Measurements from ENCODE around the gene MCRIP2. TPM values are rescaled to one million over a fixed set of nuclear protein-coding genes. Genes with fewer than 3 reads are reported as not detected.

MCRIP2 gene
- total RNA-seq, 4 donors from 2014 or later = 19.2 to 60.7 (median 39.7) TPM

DNA sequence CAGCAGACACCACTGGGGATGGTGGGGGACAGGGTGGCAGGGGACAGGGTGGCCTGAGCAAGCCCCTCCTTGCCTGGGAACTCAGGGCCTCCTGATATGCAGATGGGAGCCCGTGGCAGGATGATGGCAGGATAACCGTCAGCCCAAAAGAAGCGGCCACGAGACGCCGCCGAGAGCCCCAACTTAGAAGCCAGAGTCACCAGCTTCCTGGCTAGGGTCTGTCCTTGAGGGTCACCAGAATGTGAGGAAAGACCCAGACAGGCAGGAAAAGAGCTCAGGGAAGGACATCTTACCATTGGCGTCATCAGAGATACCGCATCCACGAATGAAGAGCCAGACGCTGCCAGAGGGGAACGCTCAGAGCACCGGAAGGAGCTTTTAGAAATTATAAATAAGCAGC is 32.3 kb upstream of the MCRIP2 start:
- TF ChIP-seq, protein P1, sequence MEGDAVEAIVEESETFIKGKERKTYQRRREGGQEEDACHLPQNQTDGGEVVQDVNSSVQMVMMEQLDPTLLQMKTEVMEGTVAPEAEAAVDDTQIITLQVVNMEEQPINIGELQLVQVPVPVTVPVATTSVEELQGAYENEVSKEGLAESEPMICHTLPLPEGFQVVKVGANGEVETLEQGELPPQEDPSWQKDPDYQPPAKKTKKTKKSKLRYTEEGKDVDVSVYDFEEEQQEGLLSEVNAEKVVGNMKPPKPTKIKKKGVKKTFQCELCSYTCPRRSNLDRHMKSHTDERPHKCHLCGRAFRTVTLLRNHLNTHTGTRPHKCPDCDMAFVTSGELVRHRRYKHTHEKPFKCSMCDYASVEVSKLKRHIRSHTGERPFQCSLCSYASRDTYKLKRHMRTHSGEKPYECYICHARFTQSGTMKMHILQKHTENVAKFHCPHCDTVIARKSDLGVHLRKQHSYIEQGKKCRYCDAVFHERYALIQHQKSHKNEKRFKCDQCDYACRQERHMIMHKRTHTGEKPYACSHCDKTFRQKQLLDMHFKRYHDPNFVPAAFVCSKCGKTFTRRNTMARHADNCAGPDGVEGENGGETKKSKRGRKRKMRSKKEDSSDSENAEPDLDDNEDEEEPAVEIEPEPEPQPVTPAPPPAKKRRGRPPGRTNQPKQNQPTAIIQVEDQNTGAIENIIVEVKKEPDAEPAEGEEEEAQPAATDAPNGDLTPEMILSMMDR (IDR thresholded peaks at IDR 0.05; ENCODE audit: low read depth) = no peak

DNA sequence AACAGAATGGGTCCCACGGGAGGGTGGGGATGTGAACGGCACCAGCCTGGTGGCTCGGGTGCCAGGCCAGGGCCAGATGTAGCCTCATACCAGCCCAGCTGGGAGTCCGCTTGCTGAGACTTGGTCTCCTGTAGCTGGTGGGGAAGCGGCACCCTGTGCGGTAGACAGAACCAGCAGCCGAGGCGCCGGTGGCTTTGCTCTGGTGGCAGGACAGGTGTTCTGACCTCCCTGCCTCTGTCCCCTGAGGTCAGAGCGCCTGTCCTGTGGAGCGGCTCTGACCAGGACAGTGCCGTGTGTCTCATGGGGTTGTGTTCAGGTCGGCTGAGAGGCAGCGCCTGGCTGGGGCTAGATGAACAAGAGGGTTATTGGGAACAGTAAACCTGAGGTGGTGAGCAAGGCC is 31.6 kb upstream of the MCRIP2 start:
- TF ChIP-seq, protein P1 (IDR thresholded peaks at IDR 0.05; ENCODE audit: low read depth) = no peak

DNA sequence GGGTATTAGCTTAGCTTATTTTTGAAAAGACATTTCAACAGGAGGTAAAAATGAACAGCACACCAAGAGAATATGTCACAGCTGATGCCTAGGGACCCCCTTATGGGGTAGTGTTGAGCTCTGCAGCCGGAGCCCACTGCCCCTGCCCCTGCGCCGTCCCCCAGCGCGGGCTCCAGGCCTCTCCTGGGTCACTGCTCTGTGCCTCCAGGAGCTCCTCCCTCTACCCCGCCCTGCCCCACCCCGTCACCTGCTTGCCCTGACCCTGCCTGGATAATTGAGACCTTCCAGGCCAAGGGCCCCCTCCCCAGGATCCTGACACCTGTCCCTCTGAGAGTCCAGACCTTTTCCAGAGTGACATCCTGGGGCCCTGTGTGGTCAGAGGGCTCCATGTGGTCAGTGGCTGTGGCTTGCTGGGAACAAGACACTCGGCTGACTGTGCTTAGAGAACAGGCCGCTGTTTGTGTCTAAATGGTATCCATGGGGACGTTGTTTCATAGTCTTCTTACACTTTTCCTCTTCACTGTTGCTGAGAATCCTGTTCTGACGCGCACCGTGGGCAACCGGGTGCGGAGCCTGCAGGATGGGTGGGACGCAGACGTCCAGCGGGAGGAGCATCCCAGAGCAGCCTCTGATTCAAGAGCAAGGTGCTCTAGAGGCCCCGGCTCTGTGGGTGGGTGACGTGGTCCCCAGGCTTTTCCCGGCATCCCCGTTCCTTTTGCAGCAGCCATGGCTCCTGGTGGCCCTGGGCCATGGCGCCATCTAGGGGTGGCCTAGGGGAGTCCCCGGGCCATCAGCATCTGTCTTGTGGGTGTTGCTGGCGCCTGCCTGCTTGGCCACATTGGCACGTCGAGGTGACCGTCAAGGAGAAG is 30.9 kb upstream of the MCRIP2 start:
- TF ChIP-seq, protein P1 (IDR thresholded peaks at IDR 0.05; ENCODE audit: low read depth) = no peak

DNA sequence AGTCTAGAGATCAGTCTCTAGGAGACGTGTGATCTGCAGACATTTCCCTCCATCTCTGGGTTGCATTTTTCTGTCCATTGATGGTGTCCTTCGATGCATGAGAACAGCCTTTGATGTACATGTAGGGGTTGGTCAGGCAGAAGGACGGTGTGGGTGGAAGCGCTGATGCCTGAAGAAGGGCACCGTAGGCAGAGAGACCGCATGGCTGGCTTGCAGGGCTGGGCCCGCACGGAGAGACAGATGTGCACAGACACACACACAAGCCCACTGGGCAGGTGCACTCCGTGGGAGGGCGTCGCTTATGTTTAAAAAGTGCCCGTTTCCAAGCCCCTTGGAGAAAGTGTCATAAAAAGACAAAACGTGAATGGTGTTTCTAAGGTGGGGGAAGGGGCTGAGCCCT is 26.5 kb upstream of the MCRIP2 start:
- TF ChIP-seq, protein P1 (IDR thresholded peaks at IDR 0.05; ENCODE audit: low read depth) = no peak

DNA sequence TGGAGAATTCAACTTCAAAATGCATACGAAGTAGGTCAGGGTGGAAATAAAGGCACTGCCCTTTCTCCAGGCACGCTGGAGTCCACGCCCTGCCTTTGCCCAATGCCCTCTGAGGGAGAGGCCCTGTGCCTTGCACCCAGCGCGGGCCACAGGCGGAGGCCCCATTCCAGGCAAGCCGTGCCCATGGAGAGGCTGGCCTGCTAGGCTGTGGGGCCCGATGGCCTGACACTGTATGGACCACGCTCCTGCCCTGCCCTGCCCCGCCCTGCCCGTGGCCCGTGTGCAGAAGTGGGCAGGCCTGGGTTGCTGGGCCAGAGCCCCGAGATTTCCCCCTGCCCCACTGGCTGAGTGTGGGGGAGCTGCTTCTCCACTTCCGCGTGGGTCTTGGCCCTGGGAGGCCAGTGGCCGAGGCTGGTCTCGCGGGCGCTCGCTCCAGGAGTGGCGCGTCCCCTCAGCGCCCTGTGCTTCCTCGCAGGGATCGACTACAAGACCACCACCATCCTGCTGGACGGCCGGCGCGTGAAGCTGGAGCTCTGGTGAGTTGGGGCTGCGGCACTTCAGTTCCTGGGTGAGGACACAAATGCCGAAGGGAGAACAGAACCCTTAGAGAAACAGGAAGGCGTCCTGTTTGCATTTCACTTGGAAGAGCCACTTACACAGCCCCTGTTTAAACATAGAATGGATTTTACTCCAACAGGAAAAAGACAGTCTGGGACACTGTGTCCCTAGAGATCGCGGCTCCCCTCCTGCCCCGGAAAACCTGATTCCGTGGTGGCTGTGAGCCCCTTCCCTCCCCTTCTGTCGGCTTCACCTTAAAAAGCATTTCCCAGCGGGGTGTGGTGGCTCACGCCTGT is 24.7 kb upstream of the MCRIP2 start:
- TF ChIP-seq, protein P1 (IDR thresholded peaks at IDR 0.05; ENCODE audit: low read depth) = no peak

DNA sequence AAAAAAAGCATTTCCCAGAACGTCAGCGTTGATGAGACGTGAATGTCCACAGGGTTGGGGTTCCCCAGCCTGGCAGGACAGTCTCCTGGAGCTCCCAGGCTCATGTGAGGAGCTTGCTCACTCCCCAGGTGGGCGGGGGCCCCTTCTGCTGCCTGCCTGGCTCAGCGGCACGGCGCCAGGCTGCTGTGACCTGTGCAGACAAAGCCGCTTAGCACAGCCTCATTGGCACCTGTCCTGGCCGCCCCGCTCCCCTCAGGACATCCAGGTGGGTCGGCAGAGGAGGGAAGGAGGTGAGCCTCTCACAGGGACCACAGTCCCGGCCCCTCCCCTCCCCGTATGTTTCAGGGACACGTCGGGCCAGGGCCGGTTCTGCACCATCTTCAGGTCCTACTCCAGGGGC is 23.8 kb upstream of the MCRIP2 start:
- TF ChIP-seq, protein P1 (IDR thresholded peaks at IDR 0.05; ENCODE audit: low read depth) = no peak

DNA sequence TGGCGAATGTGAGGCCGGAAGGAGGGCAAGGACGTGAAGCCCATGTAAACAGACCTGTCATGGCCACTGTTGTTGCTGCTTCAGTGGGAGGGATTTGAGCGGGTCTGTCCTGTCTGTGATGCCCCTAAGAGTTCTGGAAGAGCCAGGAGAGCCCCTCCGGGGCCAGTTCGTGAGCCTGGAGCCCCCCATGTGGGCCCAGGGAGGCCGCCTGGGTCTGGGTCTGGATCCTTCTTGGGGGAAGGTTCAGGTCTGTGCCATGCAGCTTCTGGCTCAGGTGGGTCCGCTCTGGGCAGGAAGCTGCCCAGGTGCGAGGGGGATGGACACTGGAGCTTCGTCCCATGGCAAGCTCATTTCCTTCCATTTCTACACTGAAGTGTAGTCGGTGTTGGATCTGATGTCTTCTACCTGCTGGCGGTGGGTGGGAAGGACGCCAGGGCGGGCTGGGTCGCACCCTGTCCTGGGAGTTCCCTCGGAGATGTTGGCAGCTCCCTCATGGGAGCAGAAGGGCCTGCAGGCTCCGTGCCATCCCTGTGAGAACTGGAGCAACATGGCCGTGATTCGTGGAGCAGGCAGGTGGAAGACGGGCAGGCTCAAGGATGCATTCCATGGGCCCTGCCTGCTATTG is 22.0 kb upstream of the MCRIP2 start:
- TF ChIP-seq, protein P1 (IDR thresholded peaks at IDR 0.05; ENCODE audit: low read depth) = no peak

All from subcutaneous adipose tissue (tissue), 4 donors.